WERI-Rb-1 (cell line): ENCODE measurements around the gene CPSF7.

Experiments used
- DNase-seq: peaks from one replicate; pipeline ENCODE4 v3.0.0-alpha.2; 2020
- H3K27ac ChIP-seq: fragments of 250-450 bp; sonication (Bioruptor Pico); 2 replicates; pipeline ENCODE4 v1.5.1; 2020; ENCODE audit warnings: mild to moderate bottlenecking, moderate library complexity
- H3K27me3 ChIP-seq: fragments of 250-450 bp; sonication (Bioruptor Pico); 2 replicates; pipeline ENCODE4 v1.5.1; 2021; ENCODE audit warnings: mild to moderate bottlenecking, low read depth, moderate library complexity; ENCODE audit not compliant: insufficient read depth, severe bottlenecking
- H3K36me3 ChIP-seq: fragments of 250-450 bp; sonication (Bioruptor Pico); 2 replicates; pipeline ENCODE4 v1.5.1; 2020; ENCODE audit warnings: mild to moderate bottlenecking, moderate library complexity
- H3K4me3 ChIP-seq: 2 replicates; pipeline ENCODE4 v1.5.1; 2011; ENCODE audit warnings: low read depth, mild to moderate bottlenecking, control low read depth, low read length
- H3K9me3 ChIP-seq: fragments of 250-450 bp; sonication (Bioruptor Pico); 2 replicates; pipeline ENCODE4 v1.5.1; 2021; ENCODE audit warnings: mild to moderate bottlenecking, moderate library complexity; ENCODE audit not compliant: severe bottlenecking
- TF ChIP-seq, protein P1 (sequence below): IDR thresholded peaks from 2 replicates; pipeline ENCODE4 v1.5.1; 2011; ENCODE audit warnings: low read depth, mild to moderate bottlenecking, control low read depth, inconsistent platforms, low read length

The CPSF7 gene

GRCh38 chr11:61375761-61376108 lies 54.0 kb downstream of the CPSF7 start:
- DNase-seq: no peak
- Histone ChIP-seq H3K36me3 (peaks cover 38% of the 10 kb centered on the region), H3K9me3 (peaks cover 16% of the 10 kb centered on the region), H3K27ac (no peak overlapping the region), H3K4me3 (no peak overlapping the region), H3K27me3 (no peaks in the 10 kb centered on the region)
- TF ChIP-seq, protein P1, sequence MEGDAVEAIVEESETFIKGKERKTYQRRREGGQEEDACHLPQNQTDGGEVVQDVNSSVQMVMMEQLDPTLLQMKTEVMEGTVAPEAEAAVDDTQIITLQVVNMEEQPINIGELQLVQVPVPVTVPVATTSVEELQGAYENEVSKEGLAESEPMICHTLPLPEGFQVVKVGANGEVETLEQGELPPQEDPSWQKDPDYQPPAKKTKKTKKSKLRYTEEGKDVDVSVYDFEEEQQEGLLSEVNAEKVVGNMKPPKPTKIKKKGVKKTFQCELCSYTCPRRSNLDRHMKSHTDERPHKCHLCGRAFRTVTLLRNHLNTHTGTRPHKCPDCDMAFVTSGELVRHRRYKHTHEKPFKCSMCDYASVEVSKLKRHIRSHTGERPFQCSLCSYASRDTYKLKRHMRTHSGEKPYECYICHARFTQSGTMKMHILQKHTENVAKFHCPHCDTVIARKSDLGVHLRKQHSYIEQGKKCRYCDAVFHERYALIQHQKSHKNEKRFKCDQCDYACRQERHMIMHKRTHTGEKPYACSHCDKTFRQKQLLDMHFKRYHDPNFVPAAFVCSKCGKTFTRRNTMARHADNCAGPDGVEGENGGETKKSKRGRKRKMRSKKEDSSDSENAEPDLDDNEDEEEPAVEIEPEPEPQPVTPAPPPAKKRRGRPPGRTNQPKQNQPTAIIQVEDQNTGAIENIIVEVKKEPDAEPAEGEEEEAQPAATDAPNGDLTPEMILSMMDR: no peak

DNA sequence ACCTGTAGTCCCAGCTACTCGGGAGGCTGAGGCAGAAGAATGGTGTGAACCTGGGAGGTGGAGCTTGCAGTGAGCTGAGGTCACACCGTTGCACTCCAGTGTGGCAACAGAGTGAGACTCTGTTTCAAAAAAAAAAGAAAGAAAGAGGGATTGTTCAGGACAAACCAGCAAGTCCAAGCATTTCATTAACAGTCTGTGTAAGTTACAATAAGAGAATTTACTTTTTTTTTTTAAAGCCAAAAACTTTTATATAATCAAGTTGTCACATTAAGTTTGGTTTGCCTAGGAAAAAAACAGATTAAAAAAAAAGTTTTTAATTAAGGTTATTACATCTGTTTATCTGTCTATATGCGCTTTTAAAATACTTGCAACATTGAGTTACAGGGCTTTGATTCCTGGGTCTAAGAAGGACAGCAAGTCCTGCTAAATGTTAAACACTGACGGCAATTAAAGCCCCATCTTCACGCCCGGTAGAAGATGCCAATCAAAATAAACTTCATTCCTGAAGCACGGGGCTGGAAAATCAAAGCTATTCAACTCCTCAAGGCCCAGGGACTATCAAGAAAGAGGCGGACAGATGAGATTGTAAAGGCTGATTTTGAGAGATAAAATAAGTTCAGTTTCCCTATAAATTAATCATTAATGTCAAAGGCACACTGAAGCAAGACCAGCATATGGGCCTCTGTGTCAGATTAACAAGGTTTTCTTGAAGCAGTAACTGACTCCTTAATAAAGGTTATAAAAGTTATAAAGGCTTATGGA lies 56.9 kb downstream of the CPSF7 start:
- DNase-seq: no peak
- H3K27me3 ChIP-seq: no peaks in the 10 kb centered on the region
- no peak overlapping the region for H3K4me3 ChIP-seq
- peaks cover 16% of the 10 kb centered on the region for H3K9me3 ChIP-seq
- no peak overlapping the region for H3K27ac ChIP-seq
- TF ChIP-seq, protein P1: no peak
- H3K36me3 ChIP-seq: peaks cover 67% of the 10 kb centered on the region

- TF ChIP-seq, protein P1: no peak
- H3K27ac ChIP-seq: no peak overlapping the region
- peaks cover 16% of the 10 kb centered on the region for H3K9me3 ChIP-seq
- no peak overlapping the region for H3K4me3 ChIP-seq
- no peaks in the 10 kb centered on the region for H3K27me3 ChIP-seq
- DNase-seq: no peak
- H3K36me3 ChIP-seq: peaks cover 84% of the 10 kb centered on the region
Observed at GRCh38 chr11:61370349-61371005, 59.3 kb downstream of the CPSF7 start.

GRCh38 chr11:61369372-61370348 lies 60.1 kb downstream of the CPSF7 start:
- H3K27me3 ChIP-seq: no peaks in the 10 kb centered on the region
- no peak for DNase-seq
- H3K27ac ChIP-seq: no peak overlapping the region
- H3K36me3 ChIP-seq: peaks cover 88% of the 10 kb centered on the region
- peaks cover 15% of the 10 kb centered on the region for H3K9me3 ChIP-seq
- no peak overlapping the region for H3K4me3 ChIP-seq
- TF ChIP-seq, protein P1: no peak

GRCh38 chr11:61368646-61369045 lies 61.1 kb downstream of the CPSF7 start:
- no peaks in the 10 kb centered on the region for H3K27me3 ChIP-seq
- H3K27ac ChIP-seq: no peak overlapping the region
- H3K4me3 ChIP-seq: no peak overlapping the region
- DNase-seq: no peak
- H3K9me3 ChIP-seq: peaks cover 13% of the 10 kb centered on the region
- H3K36me3 ChIP-seq: peaks cover 90% of the 10 kb centered on the region
- TF ChIP-seq, protein P1: no peak
